Measurements from ENCODE around the gene SALL2.

SALL2 gene

GRCh38 chr14:21476523-21476924, 49.6 kb downstream of the SALL2 start:
- no peak for DNase-seq

GRCh38 chr14:21475767-21476522, 50.2 kb downstream of the SALL2 start:
- DNase-seq, result no peak
